GM23248 (cell line): ENCODE results near the gene NFXL1.

Source experiments
- EZH2 ChIP-seq: fragments of 200-600 bp; sonication (generic); IDR thresholded peaks from 2 replicates; pipeline ENCODE4 v1.6.1; 2018; ENCODE audit warnings: antibody characterized with exemption, mild to moderate bottlenecking; ENCODE audit not compliant: insufficient read depth, poor library complexity, severe bottlenecking
- EZH2phosphoT487 ChIP-seq: fragments of 200-600 bp; sonication (generic); IDR thresholded peaks from 2 replicates; pipeline ENCODE4 v1.6.1; 2018; ENCODE audit warnings: antibody characterized with exemption, moderate library complexity, mild to moderate bottlenecking, low read depth; ENCODE audit not compliant: insufficient read depth

- TF ChIP-seq EZH2 (no peak), EZH2phosphoT487 (no peak)
Observed at GRCh38 chr4:47798165-47798564, 116.2 kb downstream of the NFXL1 start.
